Esophagus muscularis mucosa (tissue), 3 donors: ENCODE measurements around the gene CEND1.

Experiments used
- POLR2A ChIP-seq: fragments of 450-650 bp; IDR thresholded peaks from one replicate; pipeline ENCODE4 v1.6.1; 2017; ENCODE audit warnings: antibody characterized with exemption, moderate library complexity, mild to moderate bottlenecking, low read depth
- POLR2AphosphoS5 ChIP-seq, 2 donors: sonication (generic); formaldehyde crosslinking; IDR thresholded peaks; one replicate each; pipeline ENCODE4 v1.6.1; 2017; ENCODE audit warnings: antibody characterized with exemption in 2 of 2
- TF ChIP-seq, protein P1 (sequence below), 3 experiments: fragments of 200-600 bp in 2 of 3; fragments of 450-650 bp in 1 of 3; sonication (generic) in 2 of 3; IDR thresholded peaks; one replicate each; pipeline ENCODE4 v1.5.1; 2017 to 2019; ENCODE audit warnings: antibody characterized with exemption in 3 of 3, mild to moderate bottlenecking in 2 of 3, moderate library complexity in 1 of 3

- TF ChIP-seq, protein P1, sequence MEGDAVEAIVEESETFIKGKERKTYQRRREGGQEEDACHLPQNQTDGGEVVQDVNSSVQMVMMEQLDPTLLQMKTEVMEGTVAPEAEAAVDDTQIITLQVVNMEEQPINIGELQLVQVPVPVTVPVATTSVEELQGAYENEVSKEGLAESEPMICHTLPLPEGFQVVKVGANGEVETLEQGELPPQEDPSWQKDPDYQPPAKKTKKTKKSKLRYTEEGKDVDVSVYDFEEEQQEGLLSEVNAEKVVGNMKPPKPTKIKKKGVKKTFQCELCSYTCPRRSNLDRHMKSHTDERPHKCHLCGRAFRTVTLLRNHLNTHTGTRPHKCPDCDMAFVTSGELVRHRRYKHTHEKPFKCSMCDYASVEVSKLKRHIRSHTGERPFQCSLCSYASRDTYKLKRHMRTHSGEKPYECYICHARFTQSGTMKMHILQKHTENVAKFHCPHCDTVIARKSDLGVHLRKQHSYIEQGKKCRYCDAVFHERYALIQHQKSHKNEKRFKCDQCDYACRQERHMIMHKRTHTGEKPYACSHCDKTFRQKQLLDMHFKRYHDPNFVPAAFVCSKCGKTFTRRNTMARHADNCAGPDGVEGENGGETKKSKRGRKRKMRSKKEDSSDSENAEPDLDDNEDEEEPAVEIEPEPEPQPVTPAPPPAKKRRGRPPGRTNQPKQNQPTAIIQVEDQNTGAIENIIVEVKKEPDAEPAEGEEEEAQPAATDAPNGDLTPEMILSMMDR (IDR thresholded peaks at IDR 0.05), result no peak
- TF ChIP-seq POLR2AphosphoS5 (IDR thresholded peaks at IDR 0.05), result no peak
- TF ChIP-seq POLR2A, result no peak
Measured at GRCh38 chr11:794013-794765, 4.3 kb upstream of the CEND1 start.
